ENCODE data around the gene KAT6B. TPM values are rescaled to one million over a fixed set of nuclear protein-coding genes. Genes with fewer than 3 reads are reported as not detected.
"Not testable (repeated sequence)": the region's sequence is repeated elsewhere in the genome, so short reads cannot be mapped to it uniquely, and the experiment has no call there.

The KAT6B gene
- total and polyA plus RNA-seq, 2 donors (not counting 1 experiment from before 2014, with no cell fraction given), result 8.6 to 111 TPM

DNA sequence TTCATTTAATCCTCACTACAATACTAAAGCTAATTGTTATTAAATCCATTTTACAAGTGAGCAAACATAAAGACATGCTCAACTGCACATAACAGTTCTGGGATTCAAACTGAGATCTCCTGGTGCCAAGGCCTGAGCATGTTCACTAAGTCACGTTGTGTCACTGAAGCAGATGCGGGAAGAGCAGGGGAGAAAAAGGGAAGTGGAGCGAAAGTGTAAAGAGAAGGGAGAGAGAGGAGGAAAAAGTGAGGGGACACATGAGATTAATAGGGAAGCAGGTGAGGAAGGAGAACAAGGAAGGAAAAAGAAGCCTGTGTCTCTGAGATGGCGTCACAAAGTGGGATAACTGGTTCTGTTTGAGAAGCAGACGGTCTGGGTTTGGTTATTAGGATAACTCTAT lies 38.9 kb upstream of the KAT6B start:
- DNase-seq, result no peak
- no peaks in the 10 kb centered on the region for H3K9me3 Mint-ChIP-seq (ENCODE audit: insufficient read depth)
- H3K4me1 Mint-ChIP-seq, result no peaks in the 10 kb centered on the region
- Histone ChIP-seq H3K4me3 (ENCODE audit: control extremely low read depth in 1 of 5, extremely low read depth in 1 of 5, insufficient read depth in 1 of 5, low read depth in 2 of 5, low read length in 4 of 5) (no peak overlapping the region), H4K20me1 (ENCODE audit: control insufficient read depth, insufficient read depth, low read length, poor library complexity, severe bottlenecking) (no peaks in the 10 kb centered on the region), H3K4me1 (ENCODE audit: control insufficient read depth in 2 of 2, insufficient read depth in 2 of 2, low read length in 2 of 2) (no peaks in the 10 kb centered on the region), H2AFZ (ENCODE audit: insufficient read depth, low read depth, low read length, poor library complexity, severe bottlenecking) (no peak overlapping the region), H3K36me3 (replicated peaks in 1 of 2; ENCODE audit: control extremely low read depth in 1 of 2, control insufficient read depth in 1 of 2, extremely low read depth in 1 of 2, insufficient read depth in 2 of 2, low read length in 1 of 2) (no peaks in the 10 kb centered on the region), H3K79me2 (ENCODE audit: control insufficient read depth, insufficient read depth, low read length) (no peaks in the 10 kb centered on the region), H3K4me2 (replicated peaks; ENCODE audit: low read depth, low read length, poor library complexity, severe bottlenecking) (no peak overlapping the region), H3K9ac (ENCODE audit: low read length) (no peak overlapping the region), H3K27me3 (replicated peaks in 1 of 4; ENCODE audit: control extremely low read depth in 1 of 4, control insufficient read depth in 3 of 4, insufficient read depth in 4 of 4, low read length in 3 of 4) (no peaks in the 10 kb centered on the region), H3K9me3 (ENCODE audit: control extremely low read depth in 1 of 3, control insufficient read depth in 2 of 3, insufficient read depth in 1 of 3, low read length in 2 of 3) (no peaks in the 10 kb centered on the region), H3K27ac (ENCODE audit: low read length in 2 of 2) (no peak overlapping the region)
- ChIA-PET CTCF (no interaction called here), POLR2A (no interaction called here)
- intact Hi-C loops (cut with micrococcal nuclease), result no loop called here
- H3K27ac Mint-ChIP-seq, result no peak overlapping the region
- TF ChIP-seq, protein P1, sequence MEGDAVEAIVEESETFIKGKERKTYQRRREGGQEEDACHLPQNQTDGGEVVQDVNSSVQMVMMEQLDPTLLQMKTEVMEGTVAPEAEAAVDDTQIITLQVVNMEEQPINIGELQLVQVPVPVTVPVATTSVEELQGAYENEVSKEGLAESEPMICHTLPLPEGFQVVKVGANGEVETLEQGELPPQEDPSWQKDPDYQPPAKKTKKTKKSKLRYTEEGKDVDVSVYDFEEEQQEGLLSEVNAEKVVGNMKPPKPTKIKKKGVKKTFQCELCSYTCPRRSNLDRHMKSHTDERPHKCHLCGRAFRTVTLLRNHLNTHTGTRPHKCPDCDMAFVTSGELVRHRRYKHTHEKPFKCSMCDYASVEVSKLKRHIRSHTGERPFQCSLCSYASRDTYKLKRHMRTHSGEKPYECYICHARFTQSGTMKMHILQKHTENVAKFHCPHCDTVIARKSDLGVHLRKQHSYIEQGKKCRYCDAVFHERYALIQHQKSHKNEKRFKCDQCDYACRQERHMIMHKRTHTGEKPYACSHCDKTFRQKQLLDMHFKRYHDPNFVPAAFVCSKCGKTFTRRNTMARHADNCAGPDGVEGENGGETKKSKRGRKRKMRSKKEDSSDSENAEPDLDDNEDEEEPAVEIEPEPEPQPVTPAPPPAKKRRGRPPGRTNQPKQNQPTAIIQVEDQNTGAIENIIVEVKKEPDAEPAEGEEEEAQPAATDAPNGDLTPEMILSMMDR (IDR thresholded peaks at IDR 0.05), result no peak
- no peak for TF ChIP-seq EZH2 (IDR thresholded peaks at IDR 0.05; ENCODE audit: borderline replicate concordance, insufficient read depth, low read depth, low read length, poor library complexity, severe bottlenecking)
- 31% methylated on average over 3 of the region's 5 CpGs for WGBS (ENCODE audit: insufficient coverage)
- H3K27me3 Mint-ChIP-seq, result no peaks in the 10 kb centered on the region
- no peak for ATAC-seq (ENCODE audit: low read depth)
- H3K4me3 Mint-ChIP-seq, result no peak overlapping the region

DNA sequence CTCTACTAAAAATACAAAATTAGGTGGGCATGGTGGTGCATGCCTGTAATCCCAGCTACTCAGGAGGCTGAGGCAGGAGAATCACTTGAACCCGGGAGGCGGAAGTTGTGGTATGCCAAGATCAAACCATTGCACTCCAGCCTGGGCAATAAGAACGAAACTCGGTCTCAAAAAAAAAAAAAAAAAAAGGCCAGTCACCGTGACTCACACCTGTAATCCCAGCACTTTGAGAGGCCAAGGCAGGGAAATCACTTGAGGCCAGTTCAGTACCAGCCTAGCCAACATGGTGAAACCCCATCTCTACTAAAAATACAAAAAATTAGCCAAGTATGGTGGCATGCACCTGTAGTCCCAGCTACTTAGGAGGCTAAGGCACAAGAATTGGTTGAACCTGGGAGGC lies 34.4 kb upstream of the KAT6B start:
- H3K36me3 ChIP-seq (replicated peaks in 1 of 2; ENCODE audit: control extremely low read depth in 1 of 2, control insufficient read depth in 1 of 2, extremely low read depth in 1 of 2, insufficient read depth in 2 of 2, low read length in 1 of 2); H3K27ac Mint-ChIP-seq; H3K9me3 ChIP-seq (ENCODE audit: control extremely low read depth in 1 of 3, control insufficient read depth in 2 of 3, insufficient read depth in 1 of 3, low read length in 2 of 3); H3K27me3 ChIP-seq (replicated peaks in 1 of 4; ENCODE audit: control extremely low read depth in 1 of 4, control insufficient read depth in 3 of 4, insufficient read depth in 4 of 4, low read length in 3 of 4); DNase-seq; ATAC-seq (ENCODE audit: low read depth); CTCF ChIA-PET; H3K4me2 ChIP-seq (replicated peaks; ENCODE audit: low read depth, low read length, poor library complexity, severe bottlenecking); H3K79me2 ChIP-seq (ENCODE audit: control insufficient read depth, insufficient read depth, low read length); H4K20me1 ChIP-seq (ENCODE audit: control insufficient read depth, insufficient read depth, low read length, poor library complexity, severe bottlenecking); H3K4me3 Mint-ChIP-seq; H3K9ac ChIP-seq (ENCODE audit: low read length); H2AFZ ChIP-seq (ENCODE audit: insufficient read depth, low read depth, low read length, poor library complexity, severe bottlenecking); H3K9me3 Mint-ChIP-seq (ENCODE audit: insufficient read depth); H3K4me3 ChIP-seq (ENCODE audit: control extremely low read depth in 1 of 5, extremely low read depth in 1 of 5, insufficient read depth in 1 of 5, low read depth in 2 of 5, low read length in 4 of 5); H3K27ac ChIP-seq (ENCODE audit: low read length in 2 of 2); H3K27me3 Mint-ChIP-seq; POLR2A ChIA-PET: not testable (repeated sequence)
- peaks cover 16% of the 10 kb centered on the region for H3K4me1 Mint-ChIP-seq
- 100% methylated on average over 4 of the region's 5 CpGs for WGBS (ENCODE audit: insufficient coverage)
- intact Hi-C loops (cut with micrococcal nuclease), result loop anchor here (10.0 kb wide), 1 partner anchor 107 kb away; no protein-coding TSS in a partner anchor
- H3K4me1 ChIP-seq (ENCODE audit: control insufficient read depth in 2 of 2, insufficient read depth in 2 of 2, low read length in 2 of 2), result peaks cover 17 to 19% of the 10 kb centered on the region in 2 donors
